Right ventricle myocardium inferior (tissue), 1 donor: ENCODE data around the gene ZCCHC24. TPM values are rescaled to one million over a fixed set of nuclear protein-coding genes. Genes with fewer than 3 reads are reported as not detected.
A peak's percentile ranks its signal among the peaks of the same experiment; 100 is the strongest.

Experiments used
- ATAC-seq: fragments of 200-7000 bp; cut with Tn5 transposase; one replicate; pipeline ENCODE4 v1.9.1; 2020; ENCODE audit warnings: mild to moderate bottlenecking, moderate library complexity
- DNase-seq: peaks from one replicate; pipeline ENCODE4 v3.0.0; 2021; ENCODE audit errors: missing footprints
- intact Hi-C: fragments of 100-400 bp; cut with DNase I; formaldehyde crosslinking; loops from one replicate; pipeline ENCODE4 v1.11.0; 2022
- total RNA-seq: library from RNA; stranded (reverse); fragmentation: NEBNext Ultra II Directional; extraction: Animal tissue kit (Norgen Biotek cat#: 25700); gene quantifications from one replicate; pipeline ENCODE4 v1.2.1, GENCODE V29; 2021
- donor health status: DM: no; HTN: yes; CAD: no; lungs with severe emphysema.

The ZCCHC24 gene
- total RNA-seq, 1 donor from 2014 or later: 60.1 TPM

GRCh38 chr10:79475119-79475653 lies 29.8 kb upstream of the ZCCHC24 start:
- intact Hi-C loops: no loop called here
- no peak for ATAC-seq
- no peak for DNase-seq

GRCh38 chr10:79473496-79474095 lies 28.2 kb upstream of the ZCCHC24 start:
- no peak for ATAC-seq
- no peak for DNase-seq
- intact Hi-C loops: no loop called here

GRCh38 chr10:79472951-79473350 lies 27.5 kb upstream of the ZCCHC24 start:
- ATAC-seq (no peak), DNase-seq (no peak)
- intact Hi-C loops: no loop called here

- DNase-seq (no peak), ATAC-seq (no peak)
- intact Hi-C loops: no loop called here
These were observed 27.0 kb upstream of the ZCCHC24 start for GRCh38 chr10:79472449-79472848.

- intact Hi-C loops: no loop called here
- ATAC-seq: no peak
These were observed 26.4 kb upstream of the ZCCHC24 start for GRCh38 chr10:79471776-79472175.

GRCh38 chr10:79470096-79470495 lies 24.7 kb upstream of the ZCCHC24 start:
- DNase-seq: no peak

More at GRCh38 chr10:79471776-79472175, 26.4 kb upstream of the ZCCHC24 start:
- DNase-seq: no peak

GRCh38 chr10:79468841-79469585 lies 23.6 kb upstream of the ZCCHC24 start:
- DNase-seq (no peak), ATAC-seq (no peak)
- intact Hi-C loops: no loop called here

More at GRCh38 chr10:79470096-79470495, 24.7 kb upstream of the ZCCHC24 start:
- intact Hi-C loops: no loop called here
- ATAC-seq: no peak

GRCh38 chr10:79468015-79468560 lies 22.7 kb upstream of the ZCCHC24 start:
- ATAC-seq: peak; percentile 43
- intact Hi-C loops: no loop called here
- DNase-seq: no peak

- DNase-seq (no peak), ATAC-seq (no peak)
- intact Hi-C loops: no loop called here
These were observed 19.9 kb upstream of the ZCCHC24 start for GRCh38 chr10:79465341-79465740.

GRCh38 chr10:79463578-79464496 lies 18.4 kb upstream of the ZCCHC24 start:
- DNase-seq (no peak), ATAC-seq (peak; percentile 41)
- intact Hi-C loops: no loop called here

- intact Hi-C loops: no loop called here
- DNase-seq (no peak), ATAC-seq (no peak)
These were observed 15.3 kb upstream of the ZCCHC24 start for GRCh38 chr10:79460687-79461086.

- DNase-seq: no peak
- intact Hi-C loops: no loop called here
- no peak for ATAC-seq
These were observed 13.8 kb upstream of the ZCCHC24 start for GRCh38 chr10:79459243-79459642.

- intact Hi-C loops: no loop called here
- ATAC-seq (no peak), DNase-seq (no peak)
These were observed 13.1 kb upstream of the ZCCHC24 start for GRCh38 chr10:79458483-79458882.

GRCh38 chr10:79457256-79457785 lies 11.9 kb upstream of the ZCCHC24 start:
- ATAC-seq (no peak), DNase-seq (peak; percentile 59)
- intact Hi-C loops: no loop called here

GRCh38 chr10:79454259-79454658 lies 8.8 kb upstream of the ZCCHC24 start:
- intact Hi-C loops: no loop called here
- no peak for ATAC-seq
- DNase-seq: peak; percentile 68

- intact Hi-C loops: no loop called here
- DNase-seq: no peak
These were observed 8.0 kb upstream of the ZCCHC24 start for GRCh38 chr10:79453392-79453791.

GRCh38 chr10:79452174-79452611 lies 6.8 kb upstream of the ZCCHC24 start:
- no peak for DNase-seq
- intact Hi-C loops: no loop called here
- ATAC-seq: peak; percentile 43

More at GRCh38 chr10:79453392-79453791, 8.0 kb upstream of the ZCCHC24 start:
- no peak for ATAC-seq

- ATAC-seq (no peak), DNase-seq (no peak)
- intact Hi-C loops: no loop called here
These were observed 5.7 kb upstream of the ZCCHC24 start for GRCh38 chr10:79451046-79451699.
